ENCODE measurements around the gene DDAH1.

GRCh38 chr1:85484264-85484663 lies 19.3 kb upstream of the DDAH1 start:
- TF ChIP-seq GATA2 (IDR thresholded peaks at IDR 0.05; ENCODE audit: low read depth, low read length), result no peak
- TF ChIP-seq GATA3 (IDR thresholded peaks at IDR 0.05; ENCODE audit: low read depth, low read length), result no peak
